Measurements from ENCODE around the gene CTNND1.
"Not testable (repeated sequence)": the region's sequence is repeated elsewhere in the genome, so short reads cannot be mapped to it uniquely, and the experiment has no call there.

Gene CTNND1

GRCh38 chr11:57791321-57792059, 29.9 kb downstream of the CTNND1 start:
- no peak for DNase-seq (ENCODE audit: low spot score)

GRCh38 chr11:57792060-57792541, 30.5 kb downstream of the CTNND1 start:
- no peak for DNase-seq (ENCODE audit: low spot score)

- no peak for DNase-seq (ENCODE audit: low spot score)
Observed at GRCh38 chr11:57792870-57793269, 31.3 kb downstream of the CTNND1 start.

GRCh38 chr11:57793351-57794115, 31.9 kb downstream of the CTNND1 start:
- DNase-seq (ENCODE audit: low spot score): peak; percentile 78

- DNase-seq (ENCODE audit: low spot score): no peak
Observed at GRCh38 chr11:57798905-57799559, 37.4 kb downstream of the CTNND1 start.

- peak; percentile 86 for DNase-seq (ENCODE audit: low spot score)
Observed at GRCh38 chr11:57800444-57801182, 39.0 kb downstream of the CTNND1 start.

- DNase-seq (ENCODE audit: low spot score): no peak
Observed at GRCh38 chr11:57801183-57801485, 39.5 kb downstream of the CTNND1 start.

GRCh38 chr11:57802411-57802810, 40.8 kb downstream of the CTNND1 start:
- DNase-seq (ENCODE audit: low spot score): no peak

GRCh38 chr11:57804466-57804865, 42.9 kb downstream of the CTNND1 start:
- DNase-seq (ENCODE audit: low spot score): no peak

GRCh38 chr11:57805780-57806179, 44.2 kb downstream of the CTNND1 start:
- DNase-seq (ENCODE audit: low spot score): no peak

- DNase-seq (ENCODE audit: low spot score): peak; percentile 71
Observed at GRCh38 chr11:57812634-57813033, 51.0 kb downstream of the CTNND1 start.

- DNase-seq (ENCODE audit: low spot score): no peak
Observed at GRCh38 chr11:57815476-57815875, 53.9 kb downstream of the CTNND1 start.

GRCh38 chr11:57815877-57816276, 54.3 kb downstream of the CTNND1 start:
- DNase-seq (ENCODE audit: low spot score): no peak

GRCh38 chr11:57818812-57819211, 57.2 kb downstream of the CTNND1 start:
- DNase-seq (ENCODE audit: low spot score): no peak

GRCh38 chr11:57819252-57819979, 57.8 kb downstream of the CTNND1 start:
- no peak for DNase-seq (ENCODE audit: low spot score)

- DNase-seq (ENCODE audit: low spot score): no peak
Observed at GRCh38 chr11:57823859-57824258, 62.3 kb downstream of the CTNND1 start.

- no peak for DNase-seq (ENCODE audit: low spot score)
Observed at GRCh38 chr11:57834852-57835251, 73.2 kb downstream of the CTNND1 start.

- not testable (repeated sequence) for DNase-seq (ENCODE audit: low spot score)
Observed at GRCh38 chr11:57838609-57839008, 77.0 kb downstream of the CTNND1 start.

GRCh38 chr11:57842873-57843272, 81.3 kb downstream of the CTNND1 start:
- no peak for DNase-seq (ENCODE audit: low spot score)

- no peak for DNase-seq (ENCODE audit: low spot score)
Observed at GRCh38 chr11:57867966-57868365, 106.4 kb downstream of the CTNND1 start.

GRCh38 chr11:57868491-57868890, 106.9 kb downstream of the CTNND1 start:
- no peak for DNase-seq (ENCODE audit: low spot score)
